Stimulated activated CD8-positive, alpha-beta memory T cell treated with anti-CD3 and anti-CD28 coated beads, Interleukin-15, amount 100 ng/mL, for 48 hours (primary cell): ENCODE measurements around the gene DIMT1.

Experiments used
- DNase-seq, 2 donors: peaks; one replicate each; pipeline ENCODE4 v3.0.0-alpha.2; 2020; ENCODE audit warnings: low read depth in 2 of 2

DIMT1 gene

GRCh38 chr5:62371409-62371808, 32.3 kb downstream of the DIMT1 start:
- DNase-seq = no peak

- no peak for DNase-seq
These were observed 34.7 kb downstream of the DIMT1 start for GRCh38 chr5:62369039-62369438.

GRCh38 chr5:62362701-62363100, 41.0 kb downstream of the DIMT1 start:
- DNase-seq = no peak

- DNase-seq = no peak
These were observed 49.5 kb downstream of the DIMT1 start for GRCh38 chr5:62354028-62354874.

- no peak for DNase-seq
These were observed 54.8 kb downstream of the DIMT1 start for GRCh38 chr5:62348723-62349481.

- DNase-seq = no peak
These were observed 55.8 kb downstream of the DIMT1 start for GRCh38 chr5:62347928-62348327.

GRCh38 chr5:62346748-62347147, 57.0 kb downstream of the DIMT1 start:
- no peak for DNase-seq

- DNase-seq = no peak
These were observed 60.3 kb downstream of the DIMT1 start for GRCh38 chr5:62343428-62343827.

- no peak for DNase-seq
These were observed 61.2 kb downstream of the DIMT1 start for GRCh38 chr5:62342476-62342837.

GRCh38 chr5:62341783-62342475, 61.8 kb downstream of the DIMT1 start:
- no peak for DNase-seq

- DNase-seq = no peak
These were observed 62.7 kb downstream of the DIMT1 start for GRCh38 chr5:62340979-62341378.

GRCh38 chr5:62340392-62340791, 63.3 kb downstream of the DIMT1 start:
- DNase-seq = no peak
